Measurements from ENCODE around the gene FBXW8. TPM values are rescaled to one million over a fixed set of nuclear protein-coding genes. Genes with fewer than 3 reads are reported as not detected.

FBXW8 gene
- total RNA-seq, 1 experiment from 2014 or later: 15.6 TPM

DNA sequence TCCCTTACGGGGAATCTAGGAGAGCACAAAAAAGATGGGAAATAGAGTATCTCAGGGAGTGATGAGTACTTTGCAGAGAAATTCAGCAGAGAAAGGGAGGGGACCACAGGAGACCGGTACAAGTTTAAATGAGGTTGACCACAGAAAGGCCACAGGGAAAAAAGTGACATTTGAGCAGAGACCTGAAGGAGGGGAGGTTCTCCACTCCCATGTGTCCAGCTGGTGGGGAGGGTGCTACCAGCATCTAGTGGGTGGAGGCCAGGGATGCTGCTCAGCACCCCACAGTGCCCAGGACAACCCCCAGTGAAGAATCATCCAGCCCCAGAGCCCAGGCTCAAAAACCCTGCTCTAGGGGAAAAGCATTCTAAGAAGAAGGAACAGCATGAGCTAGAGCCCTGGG is 153.8 kb downstream of the FBXW8 start (continued):
- no peak for TF ChIP-seq ETV6 (CRISPR knock-in tag; IDR thresholded peaks at IDR 0.05)
- TF ChIP-seq ZNF416 (CRISPR knock-in tag; IDR thresholded peaks at IDR 0.05): no peak
- no peak for TF ChIP-seq IRF2 (CRISPR knock-in tag; IDR thresholded peaks at IDR 0.05; ENCODE audit: borderline replicate concordance, low read depth)
- no peak for TF ChIP-seq E2F4 (CRISPR knock-in tag; IDR thresholded peaks at IDR 0.05; ENCODE audit: borderline replicate concordance, low read depth)
- no peak for TF ChIP-seq ATF1 (CRISPR knock-in tag; IDR thresholded peaks at IDR 0.05)
- TF ChIP-seq, protein P1, sequence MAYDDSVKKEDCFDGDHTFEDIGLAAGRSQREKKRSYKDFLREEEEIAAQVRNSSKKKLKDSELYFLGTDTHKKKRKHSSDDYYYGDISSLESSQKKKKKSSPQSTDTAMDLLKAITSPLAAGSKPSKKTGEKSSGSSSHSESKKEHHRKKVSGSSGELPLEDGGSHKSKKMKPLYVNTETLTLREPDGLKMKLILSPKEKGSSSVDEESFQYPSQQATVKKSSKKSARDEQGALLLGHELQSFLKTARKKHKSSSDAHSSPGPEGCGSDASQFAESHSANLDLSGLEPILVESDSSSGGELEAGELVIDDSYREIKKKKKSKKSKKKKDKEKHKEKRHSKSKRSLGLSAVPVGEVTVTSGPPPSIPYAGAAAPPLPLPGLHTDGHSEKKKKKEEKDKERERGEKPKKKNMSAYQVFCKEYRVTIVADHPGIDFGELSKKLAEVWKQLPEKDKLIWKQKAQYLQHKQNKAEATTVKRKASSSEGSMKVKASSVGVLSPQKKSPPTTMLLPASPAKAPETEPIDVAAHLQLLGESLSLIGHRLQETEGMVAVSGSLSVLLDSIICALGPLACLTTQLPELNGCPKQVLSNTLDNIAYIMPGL (CRISPR knock-in tag; IDR thresholded peaks at IDR 0.05): no peak

- Mint-ChIP-seq H3K27ac (no peak overlapping the region), H3K36me3 (no peaks in the 10 kb centered on the region), H3K27me3 (ENCODE audit: low read depth) (no peaks in the 10 kb centered on the region), H3K4me1 (peaks cover 37% of the 10 kb centered on the region), H3K4me3 (no peak overlapping the region), H3K9me3 (no peaks in the 10 kb centered on the region)
- POLR2A ChIA-PET: interaction anchor here (0.6 kb wide), 1 partner anchor 1168 kb away, joined by 5 read pairs; no protein-coding TSS in a partner anchor
- ATAC-seq: no peak
- no peak for TF ChIP-seq SOX15 (CRISPR knock-in tag; IDR thresholded peaks at IDR 0.05)
- 0 out of 2 replicates have a peak, but pooled peaks have one; percentile 5 for TF ChIP-seq ZNF121 (CRISPR knock-in tag; IDR thresholded peaks at IDR 0.05)
- TF ChIP-seq MYBL2 (CRISPR knock-in tag; IDR thresholded peaks at IDR 0.05): no peak
- TF ChIP-seq TEAD4 (CRISPR knock-in tag; IDR thresholded peaks at IDR 0.05): no peak
- CTCF ChIA-PET: interaction anchor here (1.2 to 1.9 kb wide), 4 partner anchors 14 to 204 kb away, joined by 3 to 6 read pairs (median 6); no protein-coding TSS in a partner anchor
- DNase-seq (ENCODE audit: low spot score): no peak
These were observed 156.3 kb downstream of the FBXW8 start for GRCh38 chr12:117067016-117067415.

GRCh38 chr12:117067638-117068037 is 156.9 kb downstream of the FBXW8 start:
- Mint-ChIP-seq H3K27ac (no peak overlapping the region), H3K9me3 (no peaks in the 10 kb centered on the region), H3K4me1 (peaks cover 34% of the 10 kb centered on the region), H3K4me3 (no peak overlapping the region), H3K36me3 (no peaks in the 10 kb centered on the region), H3K27me3 (ENCODE audit: low read depth) (no peaks in the 10 kb centered on the region)
- CTCF ChIA-PET: interaction anchor here (1.2 to 1.9 kb wide), 2 partner anchors 44 to 204 kb away, joined by 3 to 6 read pairs; no protein-coding TSS in a partner anchor
- POLR2A ChIA-PET: interaction anchor here (0.6 kb wide), 1 partner anchor 1168 kb away, joined by 5 read pairs; no protein-coding TSS in a partner anchor
- DNase-seq (ENCODE audit: low spot score) (no peak), ATAC-seq (no peak)
- TF ChIP-seq TP53 (CRISPR knock-in tag; IDR thresholded peaks at IDR 0.05) (no peak), ZNF416 (CRISPR knock-in tag; IDR thresholded peaks at IDR 0.05) (no peak), CTCF (IDR thresholded peaks at IDR 0.05) (no peak), CREM (CRISPR knock-in tag; IDR thresholded peaks at IDR 0.05) (no peak), ETV6 (CRISPR knock-in tag; IDR thresholded peaks at IDR 0.05) (no peak), AFF4 (CRISPR knock-in tag; IDR thresholded peaks at IDR 0.05; ENCODE audit: borderline replicate concordance) (no peak), EMX1 (CRISPR knock-in tag; IDR thresholded peaks at IDR 0.05) (no peak), CBFB (CRISPR knock-in tag; IDR thresholded peaks at IDR 0.05; ENCODE audit: low read depth) (no peak), TEAD1 (CRISPR knock-in tag; IDR thresholded peaks at IDR 0.05) (no peak), HMGA2 (CRISPR knock-in tag; IDR thresholded peaks at IDR 0.05) (no peak), JAZF1 (CRISPR knock-in tag; IDR thresholded peaks at IDR 0.05) (no peak), ELF4 (CRISPR knock-in tag; IDR thresholded peaks at IDR 0.05; ENCODE audit: low read depth) (no peak), ZNF512 (CRISPR knock-in tag; IDR thresholded peaks at IDR 0.05; ENCODE audit: borderline replicate concordance) (no peak)

Measured in WTC11 (cell line).